Mucosa of descending colon (tissue), 3 donors: ENCODE data around the gene CCDC39. TPM values are rescaled to one million over a fixed set of nuclear protein-coding genes. Genes with fewer than 3 reads are reported as not detected.
"Not testable (repeated sequence)": the region's sequence is repeated elsewhere in the genome, so short reads cannot be mapped to it uniquely, and the experiment has no call there.

Experiments
- ATAC-seq: fragments of 200-7000 bp; cut with Tn5 transposase; one replicate; pipeline ENCODE4 v1.9.1; 2020; ENCODE audit warnings: mild to moderate bottlenecking, moderate library complexity
- DNase-seq, 3 donors: peaks; one replicate each; pipeline ENCODE4 v3.0.0-alpha.2; 2020
- H3K36me3 ChIP-seq: fragments of 200-600 bp; one replicate; pipeline ENCODE4 v1.8.0; 2021; ENCODE audit warnings: low read depth, mild to moderate bottlenecking
- H3K4me1 ChIP-seq: fragments of 200-600 bp; one replicate; pipeline ENCODE4 v1.8.0; 2021; ENCODE audit warnings: low read depth, mild to moderate bottlenecking
- H3K4me3 ChIP-seq: fragments of 200-600 bp; one replicate; pipeline ENCODE4 v1.8.0; 2021; ENCODE audit warnings: mild to moderate bottlenecking
- H3K9me3 ChIP-seq: fragments of 200-600 bp; one replicate; pipeline ENCODE4 v1.8.0; 2021; ENCODE audit warnings: mild to moderate bottlenecking
- CTCF ChIP-seq: fragments of 200-600 bp; IDR thresholded peaks from one replicate; pipeline ENCODE4 v1.8.0; 2022; ENCODE audit warnings: antibody characterized with exemption, mild to moderate bottlenecking
- intact Hi-C, 2 donors: fragments of 100-400 bp; cut with DNase I in 1 of 2; cut with micrococcal nuclease in 1 of 2; formaldehyde crosslinking; loops; one replicate each; pipeline versions ENCODE4 v1.11.0 to v1.11.1; 2022; cut with DNase I, micrococcal nuclease
- total RNA-seq, 3 donors: library from RNA; stranded (reverse); fragmentation: NEBNext Ultra II Directional in 2 of 3; extraction: Animal tissue kit (Norgen Biotek cat#: 25700) in 2 of 3; gene quantifications; one replicate each; pipeline versions ENCODE4 v1.2.1 to v1.2.4, GENCODE V29; 2021 to 2023
- donor health status: DM: no; HTN: no; CAD: no; lungs with moderate emphysema.
- donor health status: DM: no; HTN: no; CAD: no.
- donor health status: DM: no; HTN: yes; CAD: no.

CCDC39 gene
- total RNA-seq, 3 donors from 2014 or later: 0.09 to 0.10 TPM; not detected in 1

GRCh38 chr3:180611006-180611405 lies 68.3 kb downstream of the CCDC39 start:
- ATAC-seq: no peak
- intact Hi-C loops: no loop called here
- Histone ChIP-seq H3K9me3 (no peaks in the 10 kb centered on the region), H3K4me1 (no peaks in the 10 kb centered on the region), H3K4me3 (no peak overlapping the region), H3K36me3 (no peaks in the 10 kb centered on the region)
- no peak for DNase-seq
- TF ChIP-seq CTCF: no peak

GRCh38 chr3:180601688-180602666 lies 77.3 kb downstream of the CCDC39 start, which contains the start of gene TTC14:
Gene TTC14, plus strand, starts transcription at chr3:180602163. Its CDS starts 99 bp downstream, at chr3:180602262.
- Histone ChIP-seq H3K36me3 (no peaks in the 10 kb centered on the region), H3K9me3 (no peaks in the 10 kb centered on the region), H3K4me1 (no peaks in the 10 kb centered on the region), H3K4me3 (peak within 1 kb of the TSS; percentile 75)
- intact Hi-C loops: no loop called here
- no peak for TF ChIP-seq CTCF
- DNase-seq: peak; percentile 94 to 95 (median 95)
- ATAC-seq: peak; percentile 100

GRCh38 chr3:180600473-180600872 lies 78.8 kb downstream of the CCDC39 start:
- intact Hi-C loops: no loop called here
- TF ChIP-seq CTCF: no peak
- Histone ChIP-seq H3K4me3 (no peak overlapping the region), H3K9me3 (no peaks in the 10 kb centered on the region), H3K36me3 (no peaks in the 10 kb centered on the region), H3K4me1 (no peaks in the 10 kb centered on the region)
- no peak for ATAC-seq
- DNase-seq: no peak

GRCh38 chr3:180595559-180595935 lies 83.7 kb downstream of the CCDC39 start:
- Histone ChIP-seq H3K4me1 (no peaks in the 10 kb centered on the region), H3K9me3 (no peaks in the 10 kb centered on the region), H3K36me3 (no peaks in the 10 kb centered on the region), H3K4me3 (no peak overlapping the region)
- DNase-seq: no peak
- intact Hi-C loops: no loop called here
- no peak for TF ChIP-seq CTCF
- no peak for ATAC-seq

- Histone ChIP-seq H3K4me3 (no peak overlapping the region), H3K9me3 (no peaks in the 10 kb centered on the region), H3K4me1 (no peaks in the 10 kb centered on the region), H3K36me3 (no peaks in the 10 kb centered on the region)
- TF ChIP-seq CTCF: no peak
- ATAC-seq: no peak
- intact Hi-C loops: no loop called here
- DNase-seq: no peak
These were observed 84.4 kb downstream of the CCDC39 start for GRCh38 chr3:180594631-180595558.

GRCh38 chr3:180593631-180594030 lies 85.7 kb downstream of the CCDC39 start:
- intact Hi-C loops, H3K36me3 ChIP-seq, DNase-seq, H3K9me3 ChIP-seq, H3K4me1 ChIP-seq, ATAC-seq, H3K4me3 ChIP-seq: not testable (repeated sequence)
